Stimulated activated CD8-positive, alpha-beta memory T cell treated with anti-CD3 and anti-CD28 coated beads, Interleukin-15, amount 100 ng/mL, for 48 hours (primary cell): Measurements from ENCODE around the gene EDIL3.
"Not testable (repeated sequence)": the region's sequence is repeated elsewhere in the genome, so short reads cannot be mapped to it uniquely, and the experiment has no call there.

Experiments used
- DNase-seq, 2 donors: peaks; one replicate each; pipeline ENCODE4 v3.0.0-alpha.2; 2020; ENCODE audit warnings: low read depth in 2 of 2

Gene EDIL3

DNA sequence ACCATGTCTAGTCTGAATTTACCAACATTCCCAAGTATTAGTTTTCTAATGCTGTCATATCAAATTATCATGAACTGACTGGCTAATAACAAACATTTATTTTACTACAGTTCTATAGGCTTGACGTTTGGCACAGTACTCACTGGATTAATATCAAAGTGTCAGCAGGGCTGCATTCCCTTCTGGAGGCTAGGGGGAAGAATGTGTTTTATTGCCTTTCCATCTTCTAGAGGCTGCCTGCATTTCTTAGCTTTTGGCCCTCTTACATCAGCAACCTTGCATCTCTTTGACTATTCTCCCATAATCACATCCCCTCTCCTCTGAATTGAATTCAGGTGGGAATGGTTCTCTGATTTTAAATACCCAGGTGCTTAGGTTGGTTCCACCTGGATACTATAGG is 84.7 kb downstream of the EDIL3 start:
- DNase-seq = no peak

DNA sequence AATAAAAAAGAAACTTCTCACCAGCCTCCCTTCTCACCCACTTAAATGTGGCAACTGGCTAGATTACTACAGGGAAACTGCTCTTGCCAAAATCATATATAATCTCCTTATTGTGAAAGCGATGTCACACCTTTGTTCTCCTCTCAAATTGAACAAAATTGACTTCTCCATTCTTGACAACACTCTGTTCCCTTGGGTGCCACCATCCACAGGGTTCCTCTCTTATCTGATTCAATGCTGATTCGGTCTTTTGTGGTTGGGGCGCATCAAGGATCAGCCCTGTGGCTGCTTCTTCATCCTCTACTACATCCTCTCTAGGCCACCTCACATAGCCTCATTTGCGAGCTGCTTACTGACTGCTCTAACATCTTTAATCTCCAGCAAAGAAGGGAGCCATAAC is 86.1 kb downstream of the EDIL3 start:
- no peak for DNase-seq

DNA sequence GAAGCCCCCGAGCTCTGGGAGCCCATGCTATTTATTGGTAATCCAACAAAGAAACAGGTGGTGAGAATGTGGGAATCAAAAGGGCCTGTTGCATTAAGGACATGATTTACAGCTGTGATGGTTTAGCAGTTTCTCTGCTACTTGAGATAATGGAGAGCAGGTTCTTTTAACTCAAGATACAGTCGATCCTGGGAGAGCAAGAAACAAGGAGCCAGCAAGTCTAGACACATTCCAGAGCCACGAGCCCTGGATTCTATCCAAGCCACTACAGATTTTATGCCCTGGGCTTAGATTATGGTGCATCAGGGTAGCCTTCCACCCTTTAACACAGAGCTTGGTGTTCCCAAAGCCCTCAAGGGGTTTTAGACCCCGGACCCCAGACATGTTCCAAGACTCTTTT is 87.0 kb downstream of the EDIL3 start:
- not testable (repeated sequence) for DNase-seq

DNA sequence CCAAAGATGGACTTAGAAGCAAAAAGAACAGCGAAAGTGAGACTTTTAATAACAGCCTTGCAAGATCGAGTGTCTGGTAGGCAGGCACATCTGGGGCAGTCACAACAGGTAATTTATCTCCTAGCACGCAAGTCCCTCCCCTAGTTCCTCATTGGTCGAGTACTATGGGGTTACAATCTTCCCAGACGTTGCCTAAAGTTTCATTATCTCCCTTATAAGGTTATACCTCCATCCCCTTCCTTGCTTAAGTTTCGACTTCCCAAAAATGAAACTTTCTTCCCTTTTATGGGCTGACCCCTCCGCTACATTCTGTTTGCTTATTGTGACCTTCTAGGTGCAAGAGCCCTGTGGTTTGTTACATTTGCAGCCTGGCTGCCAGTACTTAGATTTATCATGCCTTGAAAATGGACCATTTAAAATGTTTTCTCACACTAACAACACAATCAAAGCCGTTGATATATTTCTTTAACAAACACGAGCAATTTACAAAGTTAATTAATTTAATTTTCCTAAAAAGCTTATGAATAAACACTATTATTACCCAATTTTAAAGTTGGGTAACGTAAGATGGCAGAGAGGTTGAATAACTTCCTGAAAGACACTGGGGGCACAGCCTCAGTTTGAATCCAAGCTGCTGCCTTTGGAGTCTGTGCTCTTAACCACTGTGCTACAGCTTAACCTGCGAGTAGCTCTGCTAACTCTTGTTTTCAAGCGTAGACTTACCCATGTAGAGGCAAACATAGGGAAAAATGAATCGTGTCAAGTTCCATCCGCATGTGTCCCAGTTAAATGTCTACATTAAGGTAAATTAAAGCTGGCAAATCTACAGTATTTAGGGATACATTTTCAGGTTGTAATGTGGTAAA is 91.7 kb downstream of the EDIL3 start:
- no peak for DNase-seq

DNA sequence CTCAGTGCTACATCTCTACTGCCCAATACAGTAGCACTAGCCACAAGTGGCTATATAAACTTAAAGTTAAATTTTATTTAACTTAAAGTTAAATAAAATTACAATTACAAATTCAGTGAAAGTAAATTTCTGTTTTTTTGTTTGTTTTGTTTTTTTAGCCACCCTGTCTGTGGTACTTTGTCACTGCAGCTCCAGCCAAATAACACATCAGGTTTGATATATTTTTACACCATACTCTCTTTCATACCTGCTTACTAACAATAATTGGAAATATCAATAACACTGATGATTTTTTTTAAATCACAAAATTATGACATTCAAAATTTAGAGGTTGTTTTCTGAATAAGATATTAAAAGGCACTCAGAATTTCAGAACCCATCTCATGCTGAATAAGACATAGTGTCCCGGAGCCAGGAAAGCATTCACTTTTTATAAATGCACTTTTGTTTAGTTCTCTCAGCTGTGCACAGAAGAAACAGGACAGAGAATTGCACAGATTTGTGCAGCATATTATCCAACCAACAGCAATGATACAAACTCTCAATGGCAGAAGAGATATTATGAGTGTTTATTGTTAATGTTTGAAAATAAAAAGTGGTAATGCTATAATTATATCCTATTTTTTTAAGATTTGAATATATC is 92.6 kb downstream of the EDIL3 start:
- no peak for DNase-seq

DNA sequence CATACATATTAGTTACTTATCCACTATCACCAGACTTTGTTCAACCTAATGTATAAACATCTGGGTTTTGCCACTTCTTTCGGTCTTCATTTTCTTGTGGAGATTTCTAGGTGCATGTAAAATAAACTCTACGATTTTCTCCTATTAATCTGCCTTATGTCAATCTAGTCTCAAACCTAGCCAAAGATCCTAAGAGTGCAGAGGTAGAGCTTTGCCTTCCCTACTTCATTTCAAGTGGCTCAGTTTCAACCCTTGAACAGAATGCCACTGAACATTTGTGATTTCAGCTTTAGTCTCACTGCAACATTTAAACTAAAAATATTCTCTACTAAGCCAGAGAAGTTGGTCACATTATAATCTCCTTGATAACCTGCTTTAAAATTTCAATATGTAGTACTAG is 94.0 kb downstream of the EDIL3 start:
- DNase-seq = no peak

DNA sequence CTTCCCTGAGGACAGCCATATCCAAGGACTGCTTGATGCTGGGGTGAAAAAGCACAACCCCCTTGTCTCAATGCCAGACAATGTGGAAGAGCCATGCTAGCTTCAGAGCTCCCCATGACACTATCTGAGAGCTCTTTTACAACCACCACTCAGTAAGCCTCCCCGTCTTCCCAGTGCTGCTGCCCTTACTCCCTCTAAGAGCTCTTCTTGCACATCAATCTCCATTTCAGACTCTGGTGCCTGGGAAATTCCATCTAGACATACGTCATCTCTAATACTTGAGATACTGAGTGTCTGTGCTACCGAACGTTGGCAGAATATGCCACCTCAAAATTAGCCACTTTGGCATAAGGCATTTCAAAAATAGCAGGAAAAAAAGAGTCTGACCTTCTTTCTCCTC is 94.5 kb downstream of the EDIL3 start:
- DNase-seq = no peak

DNA sequence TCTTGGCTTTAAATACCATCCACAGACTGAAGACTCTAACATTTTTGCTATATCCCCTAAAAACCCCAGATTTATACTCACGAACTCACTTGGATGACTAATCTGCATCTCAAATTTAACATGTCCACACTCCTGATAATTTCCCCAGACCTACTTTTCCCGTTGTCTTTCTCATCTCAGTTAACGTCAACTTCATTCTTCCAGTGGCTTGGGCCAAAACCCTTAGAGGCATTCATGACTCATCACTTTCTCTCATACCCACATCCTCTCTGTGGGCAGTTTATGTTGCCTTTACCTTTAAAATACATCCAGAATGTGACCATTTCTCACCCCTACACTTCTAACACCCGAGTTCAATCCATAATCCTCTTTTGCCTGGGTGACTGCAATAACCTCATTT is 96.7 kb downstream of the EDIL3 start:
- no peak for DNase-seq

DNA sequence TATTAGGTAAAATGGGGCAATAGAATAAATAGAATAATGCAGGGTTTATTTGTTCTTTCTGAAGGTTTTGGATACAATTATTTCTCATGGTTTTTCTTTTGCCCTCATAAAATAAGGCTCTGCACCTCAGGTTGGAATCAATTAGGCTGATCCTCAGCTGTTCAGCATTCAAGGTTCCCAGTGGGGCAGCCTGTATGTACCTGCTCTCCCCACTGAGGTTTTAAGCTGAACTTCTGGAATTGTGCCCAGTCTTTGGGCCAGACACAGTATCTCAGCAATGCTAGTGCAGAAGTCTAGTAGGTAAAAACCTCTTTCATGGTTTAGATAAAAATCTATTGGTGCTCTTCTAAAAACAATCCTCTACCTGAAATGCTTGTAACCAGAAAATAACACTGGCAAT is 98.0 kb downstream of the EDIL3 start:
- no peak for DNase-seq

DNA sequence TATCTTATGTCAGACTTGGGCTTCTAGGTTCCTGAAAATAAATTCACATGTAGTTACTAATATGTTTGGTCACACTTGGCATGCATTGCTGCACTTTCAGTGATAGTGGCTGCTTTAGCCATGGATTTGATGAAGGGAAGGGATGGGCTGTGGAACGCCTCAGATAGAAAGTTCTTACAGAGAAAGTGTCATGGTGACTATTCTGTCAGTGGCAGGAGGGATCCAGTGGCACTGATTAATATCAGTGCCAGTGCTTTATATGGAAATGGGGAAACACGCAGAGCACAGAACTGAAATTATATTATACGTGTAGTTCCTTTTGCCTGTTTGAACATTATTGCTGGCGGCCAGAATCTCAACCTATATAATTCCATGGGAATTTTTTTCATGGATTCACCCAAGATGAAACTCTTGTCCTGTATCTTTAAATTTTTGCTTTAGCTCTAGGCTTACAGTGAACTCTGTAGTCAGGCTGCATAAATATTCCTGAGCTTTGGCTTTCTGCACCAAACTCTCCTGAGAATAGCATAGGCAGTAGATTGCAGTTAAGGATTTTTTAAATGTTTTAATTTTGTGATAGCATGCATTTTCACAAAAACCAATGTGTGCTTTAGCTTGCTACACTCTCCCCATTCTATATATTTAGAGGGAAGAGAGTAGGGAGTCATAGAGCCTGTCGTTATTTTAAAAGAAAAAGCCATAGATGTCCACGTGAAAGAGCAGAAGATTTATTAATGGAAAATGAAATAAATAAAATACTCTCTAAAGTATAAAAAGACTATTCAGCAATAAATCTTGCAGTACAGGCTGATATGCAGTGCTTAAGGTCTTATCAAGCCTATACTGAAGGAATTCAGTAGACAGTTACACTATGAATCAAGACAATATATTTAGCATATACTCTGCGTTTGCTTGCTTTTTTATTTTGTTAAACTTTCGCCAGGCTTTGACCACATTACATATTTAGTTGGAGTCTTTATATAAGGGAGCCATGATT is 98.7 kb downstream of the EDIL3 start:
- no peak for DNase-seq

DNA sequence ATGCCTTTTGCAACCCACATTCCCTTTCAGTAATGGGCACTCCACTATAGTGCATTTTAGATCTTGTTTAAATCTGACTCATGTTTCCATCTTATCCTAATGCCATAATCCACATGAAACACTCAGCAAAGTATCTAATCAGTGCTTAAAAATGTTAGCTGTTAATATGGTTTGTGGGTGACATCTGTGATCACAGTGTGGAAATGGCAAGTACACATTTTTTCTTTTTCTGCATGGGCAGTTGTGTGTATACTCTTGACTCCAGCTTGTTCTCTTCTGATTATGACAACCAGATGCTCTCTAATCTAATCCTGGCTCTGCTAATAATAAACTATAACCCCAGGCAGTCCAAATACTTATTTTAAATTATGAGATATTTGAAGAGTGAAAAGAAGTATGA is 103.3 kb downstream of the EDIL3 start:
- no peak for DNase-seq

DNA sequence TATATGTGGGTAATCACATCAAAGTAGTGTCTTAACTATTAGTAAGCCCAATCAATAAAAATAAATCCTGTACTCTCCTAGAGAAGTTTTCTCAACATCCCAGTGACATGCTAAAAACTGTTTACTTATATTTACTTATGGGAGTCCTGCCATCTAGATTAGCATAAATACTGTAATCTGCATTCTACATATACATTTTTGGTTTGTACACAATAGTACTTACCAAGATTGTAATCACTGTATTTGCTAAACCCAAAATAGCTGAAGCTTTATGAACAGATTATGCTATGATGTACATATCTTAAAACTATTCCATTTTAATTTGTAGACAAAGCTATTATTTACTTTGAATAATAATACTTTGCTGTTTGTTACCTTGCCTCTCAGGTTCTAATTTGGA is 105.4 kb downstream of the EDIL3 start:
- no peak for DNase-seq

DNA sequence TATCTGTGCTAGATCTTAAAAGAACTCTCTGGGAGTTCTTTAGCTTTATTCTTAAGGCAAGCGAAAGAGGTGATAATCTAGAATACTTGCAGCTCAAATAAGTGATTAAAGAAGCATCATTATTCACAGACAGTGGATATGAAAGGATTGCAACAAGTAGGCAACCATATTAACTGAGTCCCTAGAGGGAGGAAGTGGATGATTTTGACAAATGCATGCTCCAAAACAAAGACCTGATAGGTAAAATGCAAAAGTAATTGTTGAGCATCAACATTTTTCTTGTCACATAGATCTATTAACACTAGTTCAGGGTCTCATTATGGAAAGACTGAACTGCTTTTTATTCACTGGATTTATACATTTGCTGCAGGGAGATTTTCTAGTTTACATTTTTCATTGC is 109.1 kb downstream of the EDIL3 start:
- DNase-seq = no peak

DNA sequence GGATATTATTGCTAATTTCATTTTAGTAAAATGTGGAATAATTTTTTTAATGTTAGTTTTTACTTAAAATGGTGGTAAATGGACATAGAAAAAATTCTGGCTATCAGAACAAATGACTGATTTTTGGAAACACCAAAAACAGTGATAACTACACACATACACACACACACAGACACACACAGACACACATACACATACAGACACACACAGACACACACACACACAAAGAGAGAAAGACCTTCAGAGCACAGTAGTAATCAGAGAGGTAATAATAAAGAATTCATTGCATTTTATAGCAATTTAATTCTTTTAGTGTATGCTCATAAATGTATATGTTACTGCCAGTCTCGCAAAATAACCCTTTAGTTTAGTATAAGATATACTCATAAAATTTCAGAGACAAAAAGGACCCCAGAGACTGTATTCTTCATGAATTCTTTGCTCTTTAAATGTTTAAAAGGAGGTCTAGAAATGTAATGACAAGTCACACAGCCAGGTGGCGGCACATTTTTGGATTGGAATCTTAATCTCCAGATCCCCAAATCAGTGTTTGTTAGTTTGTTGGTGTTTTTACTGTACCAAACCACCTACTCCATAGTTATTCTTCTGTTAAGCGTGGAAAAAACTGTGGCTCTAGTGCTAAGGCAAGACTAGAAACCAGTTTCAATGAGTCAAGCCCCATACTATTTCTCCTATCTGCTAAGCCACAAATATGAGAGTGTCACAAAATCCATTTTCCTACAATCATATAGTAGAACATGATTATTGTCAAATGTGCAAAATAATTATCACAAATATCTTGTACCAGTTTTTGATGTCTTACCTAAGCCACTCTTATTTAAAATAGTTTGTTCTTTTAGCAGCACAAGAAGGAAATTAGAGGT is 109.9 kb downstream of the EDIL3 start:
- no peak for DNase-seq

DNA sequence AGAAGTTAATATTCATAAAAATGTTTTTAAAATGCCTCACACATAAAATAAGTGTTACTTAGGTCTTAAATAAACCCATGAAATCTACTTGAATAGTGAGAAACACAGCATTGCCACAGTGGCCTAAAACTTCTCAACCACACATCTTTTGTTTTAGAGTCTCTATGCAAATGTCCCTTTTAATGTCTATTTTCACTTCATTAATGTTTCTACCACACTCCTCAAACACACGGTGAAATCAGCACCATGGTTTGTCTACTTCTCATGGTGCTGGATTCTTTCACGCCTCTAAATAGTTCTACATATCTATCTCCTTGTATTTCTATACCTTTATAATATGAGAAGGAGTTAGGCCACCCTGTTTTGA is 111.2 kb downstream of the EDIL3 start:
- no peak for DNase-seq

DNA sequence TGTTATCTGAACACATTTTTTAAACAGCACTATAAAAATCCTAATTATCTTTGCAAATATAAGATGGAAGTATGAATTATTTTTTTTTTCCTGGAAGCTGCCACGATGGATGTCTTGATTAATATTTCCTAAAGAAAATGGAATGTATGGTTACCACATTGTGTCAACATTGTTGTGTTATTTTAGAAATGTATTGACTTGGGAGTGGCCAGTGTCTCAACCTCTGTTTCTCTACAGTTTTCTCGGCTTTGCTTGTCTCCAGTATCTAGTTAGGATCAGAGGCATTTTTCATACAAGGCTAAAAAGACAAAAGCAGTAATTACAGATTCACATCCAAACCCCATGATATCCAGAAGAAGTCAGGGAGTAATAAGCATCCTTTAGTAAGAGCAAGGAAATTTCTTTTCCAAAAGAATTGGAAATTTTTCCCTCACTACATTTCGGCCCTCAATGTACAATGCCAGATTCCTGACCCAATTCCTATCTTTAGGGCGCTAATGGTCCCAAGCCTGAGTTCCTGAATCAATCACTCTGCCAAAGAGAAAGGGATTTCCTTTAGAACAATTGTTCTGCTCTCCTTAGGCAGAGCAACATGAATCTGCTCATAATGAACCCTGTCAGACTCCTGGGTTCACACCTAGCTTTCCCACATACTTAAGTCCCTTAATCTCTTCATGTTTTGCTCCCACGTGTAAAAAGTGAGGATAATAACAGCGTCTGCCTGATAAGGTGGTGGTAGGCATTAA is 111.7 kb downstream of the EDIL3 start:
- DNase-seq = no peak

DNA sequence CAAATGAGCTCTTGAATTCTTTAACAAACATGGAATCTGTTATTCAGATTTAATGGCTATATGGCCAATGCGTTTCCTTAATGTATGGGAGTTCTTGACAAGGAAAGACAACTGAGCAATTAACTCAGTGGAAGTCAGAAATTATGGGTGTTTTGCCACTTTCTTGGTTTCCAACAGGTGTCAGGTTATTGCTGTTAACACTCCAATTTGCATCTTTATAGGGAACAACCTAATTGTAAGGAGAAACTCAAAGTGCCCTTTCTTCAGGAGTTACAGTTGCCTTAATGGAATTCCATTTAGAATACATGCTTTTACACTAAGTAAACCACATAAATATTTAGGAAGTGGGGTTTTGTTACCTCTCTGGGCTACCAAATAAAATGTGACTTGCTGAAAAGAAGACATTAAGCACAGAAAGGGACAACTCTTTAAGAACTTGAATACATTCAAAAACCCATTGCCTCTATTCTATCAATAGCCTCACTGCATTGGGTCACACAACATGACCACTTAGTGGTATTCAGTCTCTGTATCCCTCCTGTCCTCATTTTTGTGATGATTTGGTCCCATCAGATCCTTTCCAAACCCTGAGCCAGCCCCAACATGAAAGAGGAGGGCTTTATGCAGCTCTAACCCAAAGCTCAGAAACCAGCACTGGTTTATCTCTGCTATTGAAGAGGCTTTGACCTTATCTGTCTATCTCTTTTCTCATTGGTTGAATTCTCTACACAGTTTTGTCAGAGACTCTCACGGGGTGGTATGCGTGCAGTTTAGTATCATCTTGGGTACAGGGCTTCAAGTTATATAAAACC is 118.7 kb downstream of the EDIL3 start:
- no peak for DNase-seq

DNA sequence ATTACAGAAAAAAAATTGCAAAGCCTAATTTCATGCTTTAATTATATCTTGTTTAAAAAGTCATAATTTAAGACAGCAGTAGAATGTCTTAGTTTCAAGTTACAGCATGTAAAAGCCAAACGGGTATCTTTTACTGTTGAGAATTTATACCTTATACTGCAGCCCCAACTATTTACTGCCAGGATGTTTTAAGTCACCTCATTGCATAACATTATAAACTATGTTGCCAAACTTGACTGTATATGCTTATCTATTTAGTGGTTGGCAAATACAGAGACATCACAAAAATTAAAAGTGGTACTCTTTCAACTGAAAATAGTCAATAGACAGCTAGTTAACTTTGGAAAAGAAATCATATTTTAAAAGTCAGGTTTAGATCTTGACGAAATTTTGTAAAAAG is 119.5 kb downstream of the EDIL3 start:
- no peak for DNase-seq

DNA sequence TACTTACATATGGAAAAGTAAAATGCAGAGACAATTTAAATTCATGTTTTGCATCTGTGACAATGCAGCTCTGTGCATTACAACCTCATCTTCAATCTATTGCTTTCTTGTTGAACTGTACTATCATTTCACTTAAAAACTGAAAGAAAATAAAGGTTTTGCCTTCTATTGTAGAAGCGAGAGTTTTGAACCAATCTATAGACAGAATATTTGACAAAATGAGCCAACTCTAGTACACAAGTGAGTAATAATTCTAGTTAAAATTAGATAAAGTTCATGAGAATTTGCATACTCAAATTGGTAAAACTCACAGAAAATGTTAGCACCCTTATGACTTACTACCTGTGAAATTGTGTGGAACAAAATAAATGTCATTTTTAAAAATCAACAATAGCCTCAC is 123.7 kb downstream of the EDIL3 start:
- DNase-seq = no peak

DNA sequence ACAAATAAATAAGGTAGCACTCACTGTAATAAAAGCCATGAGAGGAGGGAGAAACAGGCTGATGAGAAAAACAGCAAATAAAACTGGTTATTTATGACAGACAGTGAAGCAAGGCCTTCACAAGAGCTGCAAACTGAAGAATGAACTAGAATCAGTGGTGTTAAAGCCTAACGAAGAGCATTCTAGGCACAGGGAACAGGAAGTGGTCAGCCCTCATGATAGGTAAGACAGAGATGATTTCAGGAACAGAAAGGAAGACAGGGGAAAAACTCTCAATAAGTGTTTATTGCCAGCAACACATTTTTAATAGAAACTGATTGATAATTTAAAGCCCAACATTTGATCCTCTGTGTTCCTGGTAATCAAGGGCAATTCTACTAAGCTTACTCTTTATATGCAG is 124.5 kb downstream of the EDIL3 start:
- DNase-seq = no peak
